NCI-H2196 (cell line): ENCODE data around the gene ATAD3C.
A peak's percentile ranks its signal among the peaks of the same experiment; 100 is the strongest.
"Not testable (repeated sequence)": the region's sequence is repeated elsewhere in the genome, so short reads cannot be mapped to it uniquely, and the experiment has no call there.

ENCODE experiments used
- DNase-seq: peaks from one replicate; lab custom pipeline; 2025; ENCODE audit not compliant: unreplicated experiment; lab: John Stamatoyannopoulos, UW

The ATAD3C gene

DNA sequence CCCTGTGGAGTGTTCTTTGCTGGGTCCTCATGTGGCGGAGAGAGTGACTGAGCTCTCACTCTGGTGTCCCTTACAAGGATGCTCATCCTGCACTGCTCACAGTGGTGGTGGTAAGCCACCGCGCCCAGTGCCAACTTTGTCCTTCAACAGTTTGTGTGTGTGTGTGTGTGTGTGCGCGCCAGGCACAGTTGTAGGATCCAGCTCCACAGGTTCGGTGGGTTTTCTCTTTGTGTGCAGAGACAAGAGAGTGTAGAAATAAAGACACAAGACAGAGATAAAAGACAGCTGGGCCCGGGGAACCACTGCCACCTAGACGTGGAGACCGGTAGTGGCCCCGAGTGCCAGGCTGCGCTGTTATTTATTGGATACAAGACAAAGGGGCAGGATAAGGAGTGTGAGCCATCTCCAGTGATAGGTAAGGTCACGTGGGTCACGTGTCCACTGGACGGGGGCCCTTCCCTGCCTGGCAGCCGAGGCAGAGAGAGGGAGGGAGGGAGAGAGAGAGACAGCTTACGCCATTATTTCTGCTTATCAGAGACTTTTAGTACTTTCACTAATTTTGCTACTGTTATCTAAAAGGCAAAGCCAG is 55.4 kb downstream of the ATAD3C start:
- peak; percentile 85 for DNase-seq

DNA sequence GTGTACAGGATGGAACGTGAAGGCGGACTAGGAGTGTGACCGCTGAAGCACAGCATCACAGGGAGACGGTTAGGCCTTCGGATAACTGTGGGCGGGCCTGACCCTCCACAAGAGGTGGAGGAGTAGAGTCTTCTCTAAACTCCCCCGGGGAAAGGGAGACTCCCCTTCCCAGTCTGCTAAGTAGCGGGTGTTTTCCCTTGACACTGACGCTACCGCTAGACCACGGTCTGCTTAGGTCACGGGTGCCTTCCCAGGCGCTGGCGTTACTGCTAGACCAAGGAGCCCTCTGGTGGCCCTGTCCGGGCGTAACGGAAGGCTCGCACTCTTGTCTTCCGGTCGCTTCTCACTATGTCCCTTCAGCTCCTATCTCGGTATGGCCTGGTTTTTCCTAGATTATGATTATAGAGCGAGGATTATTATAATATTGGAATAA is 55.9 kb downstream of the ATAD3C start:
- DNase-seq: peak; percentile 48

DNA sequence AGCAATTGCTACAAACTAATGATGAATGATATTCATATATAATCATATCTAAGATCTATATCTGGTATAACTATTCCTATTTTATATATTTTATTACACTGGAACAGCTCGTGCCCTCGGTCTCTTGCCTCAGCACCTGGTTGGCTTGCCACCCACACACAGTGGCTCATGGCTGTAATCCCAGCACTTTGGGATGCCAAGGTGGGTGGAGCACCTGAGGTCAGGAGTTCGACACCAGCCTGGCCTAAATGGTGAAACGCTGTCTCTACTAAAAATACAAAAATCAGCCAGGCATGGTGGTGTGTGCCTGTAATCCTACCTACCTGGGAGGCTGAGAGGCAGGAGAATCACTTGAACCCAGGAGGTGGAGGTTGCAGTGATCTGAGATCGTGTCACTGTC is 56.3 kb downstream of the ATAD3C start:
- peak; percentile 27 for DNase-seq

DNA sequence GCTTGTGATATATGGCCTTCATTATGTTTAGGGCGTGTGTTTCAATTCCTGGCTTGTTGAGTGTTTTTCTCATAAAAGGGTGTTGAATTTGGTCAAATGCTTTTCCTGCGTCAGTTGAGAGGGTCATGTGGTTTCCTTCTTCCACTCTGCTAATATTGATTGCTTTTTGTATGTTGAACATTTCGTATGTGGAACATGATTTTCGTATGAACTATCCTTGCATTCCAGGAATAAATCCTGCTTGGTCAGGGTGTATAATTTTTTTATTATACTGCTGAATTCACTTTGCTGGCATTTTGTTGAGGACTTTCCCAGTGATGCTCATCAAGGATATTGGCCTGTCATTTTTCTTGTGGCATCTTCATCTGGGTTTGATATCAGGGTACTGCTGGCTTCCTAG is 57.8 kb downstream of the ATAD3C start:
- no peak for DNase-seq

DNA sequence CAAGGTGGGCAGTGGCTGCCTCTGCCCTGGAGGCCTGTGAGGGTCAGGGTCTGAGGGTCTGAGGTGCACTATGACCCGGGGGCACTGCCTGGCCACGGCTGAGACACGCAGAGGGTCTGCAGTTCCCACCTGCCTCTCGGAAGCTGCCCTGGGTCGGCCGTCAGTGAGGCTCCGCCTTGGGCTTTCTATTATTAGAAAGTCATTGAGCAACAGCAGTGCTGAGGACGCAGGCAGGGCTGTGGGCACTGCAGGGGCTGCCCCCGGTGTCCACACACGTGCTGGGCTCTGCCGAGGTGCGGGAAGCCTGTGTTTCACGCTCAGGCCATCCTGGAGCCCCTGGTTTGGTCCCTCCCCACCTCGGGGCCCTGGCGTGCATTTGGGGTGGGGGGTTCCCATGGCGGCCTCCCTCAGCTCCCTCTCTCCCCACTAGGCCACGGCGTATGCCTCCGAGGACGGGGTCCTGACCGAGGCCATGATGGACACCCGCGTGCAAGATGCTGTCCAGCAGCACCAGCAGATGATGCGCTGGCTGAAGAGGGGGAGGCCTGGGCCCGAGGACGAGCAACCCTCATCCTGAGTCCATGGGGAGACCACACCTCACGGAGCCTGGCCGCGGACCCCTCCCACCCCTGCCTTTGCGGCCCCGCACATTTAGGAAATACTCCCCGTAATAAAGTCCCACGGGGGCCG is 59.4 kb downstream of the ATAD3C start:
- not testable (repeated sequence) for DNase-seq

DNA sequence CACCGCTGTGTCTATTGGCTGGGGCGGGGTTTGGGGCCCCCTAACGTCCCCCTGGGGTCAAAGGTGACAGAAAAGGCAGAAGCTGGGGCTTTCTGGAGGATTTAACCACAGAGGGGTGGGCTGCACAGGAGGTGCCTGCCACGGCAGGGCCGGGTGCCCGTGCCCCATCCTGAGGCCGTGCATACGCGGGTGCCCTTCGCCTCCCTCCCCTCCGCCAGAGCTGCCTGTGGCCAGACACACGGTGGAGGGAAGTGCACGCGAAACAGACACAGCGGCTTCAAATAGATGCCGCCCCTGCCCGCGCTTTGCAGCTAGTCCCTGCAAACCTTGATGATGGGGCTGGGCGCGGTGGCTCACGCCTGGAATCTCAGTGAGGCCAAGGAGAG is 60.0 kb downstream of the ATAD3C start:
- DNase-seq: not testable (repeated sequence)

DNA sequence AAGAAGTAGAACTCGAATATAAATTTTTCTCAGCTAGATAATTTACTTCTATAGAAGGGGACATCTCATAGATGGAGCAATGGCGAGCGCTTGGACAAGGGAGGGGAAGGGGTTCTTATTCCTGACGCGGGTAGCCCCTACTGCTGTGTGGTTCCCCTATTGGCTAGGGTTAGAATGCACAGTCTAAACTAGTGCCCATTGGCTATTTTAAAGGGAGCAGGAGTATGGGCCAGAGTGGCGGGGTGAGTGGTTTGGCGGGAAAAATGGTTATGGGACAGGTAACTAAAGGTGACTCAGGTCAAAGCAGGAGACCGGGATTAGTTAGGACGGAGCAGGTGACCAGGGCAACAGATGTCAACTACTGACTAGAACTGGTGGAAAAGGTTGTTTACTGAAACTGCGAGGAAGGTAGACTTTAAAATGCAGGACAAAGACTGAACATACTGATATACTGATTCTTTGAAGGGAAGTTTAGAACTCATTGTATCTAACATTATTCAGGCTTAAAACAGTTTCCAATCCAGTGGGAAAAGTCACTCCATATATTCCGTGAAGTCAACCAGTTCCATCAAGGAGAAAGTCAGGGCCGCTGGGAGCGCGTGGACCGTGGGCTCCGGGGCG is 61.5 kb downstream of the ATAD3C start:
- peak; percentile 29 for DNase-seq

DNA sequence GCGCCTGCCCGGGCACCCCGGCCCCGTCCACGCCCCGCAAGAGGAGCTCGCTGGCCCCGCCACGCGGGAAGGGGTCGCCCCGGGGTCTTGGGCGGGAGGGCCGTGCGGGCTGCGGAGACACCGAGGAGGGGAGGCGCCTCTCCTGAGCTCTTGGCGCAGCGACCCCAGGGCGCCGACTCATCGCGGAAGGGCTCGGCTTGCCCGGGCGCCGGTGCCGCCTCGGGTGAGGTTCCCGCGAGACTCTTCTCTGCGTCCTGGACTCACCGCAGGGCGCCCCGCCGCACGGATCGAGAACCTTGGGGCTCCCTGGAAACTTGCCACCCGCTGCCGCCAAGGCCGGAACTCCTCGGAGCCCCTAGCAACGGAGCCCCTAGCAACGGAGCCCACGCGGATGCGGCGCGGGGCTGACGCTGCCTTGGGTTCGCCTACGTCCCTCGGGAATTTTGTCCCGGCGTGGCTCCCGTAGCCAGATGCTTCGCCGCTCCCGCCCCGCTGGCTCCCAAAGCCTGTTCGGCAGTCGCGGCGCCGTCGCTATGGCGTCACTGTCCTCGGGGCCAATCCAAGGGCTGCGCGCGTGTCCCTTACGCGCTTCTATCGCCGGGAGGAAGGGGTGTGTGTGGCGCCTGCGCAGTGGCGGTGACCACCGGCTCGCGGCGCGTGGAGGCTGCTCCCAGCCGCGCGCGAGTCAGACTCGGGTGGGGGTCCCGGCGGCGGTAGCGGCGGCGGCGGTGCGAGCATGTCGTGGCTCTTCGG is 62.2 kb downstream of the ATAD3C start, which contains the start of gene ATAD3A:
Gene ATAD3A, plus strand, starts transcription at position 630 of the 753 bp plus-strand sequence. Its CDS starts 107 bp downstream, at position 737.
- peak; percentile 97 for DNase-seq

DNA sequence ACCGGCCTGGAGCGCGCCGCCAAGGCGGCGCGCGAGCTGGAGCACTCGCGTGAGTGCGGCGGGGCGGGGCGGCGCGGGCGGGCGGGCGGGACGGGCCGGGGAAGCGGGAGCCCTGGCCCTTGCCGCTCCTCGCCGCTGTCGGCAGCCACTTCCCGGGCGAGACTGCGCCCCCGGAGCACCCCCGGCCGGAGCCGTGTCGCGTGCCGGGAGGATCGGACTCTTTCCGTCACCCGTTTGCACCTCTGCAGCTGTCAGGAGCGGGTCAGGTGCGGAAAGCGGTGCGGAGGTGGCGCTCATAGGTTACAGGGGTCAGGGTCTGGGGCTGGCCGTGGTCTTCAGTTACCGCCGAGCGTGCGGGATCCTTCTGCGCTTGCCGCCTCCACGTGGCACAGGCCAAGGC is 62.9 kb downstream of the ATAD3C start:
- not testable (repeated sequence) for DNase-seq

DNA sequence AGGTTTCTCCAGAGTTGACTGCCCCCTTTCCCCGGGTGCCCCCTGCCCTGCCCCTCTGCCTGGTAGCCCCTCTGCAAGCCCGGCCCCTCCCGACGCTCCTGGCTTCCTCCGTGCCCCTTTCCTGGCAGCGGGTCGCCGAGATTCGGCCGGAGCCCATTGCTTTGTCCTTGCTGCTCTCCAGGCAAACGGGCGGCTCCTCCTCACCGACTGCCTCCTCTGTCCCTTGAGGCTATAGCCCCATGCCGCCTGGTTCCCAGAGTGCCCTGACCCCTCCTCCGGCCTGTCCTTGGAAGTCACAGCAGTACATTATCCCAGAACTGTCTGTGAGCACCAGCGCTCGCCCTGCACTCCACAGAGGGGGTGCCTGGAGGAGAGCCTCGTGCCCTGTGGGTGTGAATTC is 64.2 kb downstream of the ATAD3C start:
- not testable (repeated sequence) for DNase-seq

DNA sequence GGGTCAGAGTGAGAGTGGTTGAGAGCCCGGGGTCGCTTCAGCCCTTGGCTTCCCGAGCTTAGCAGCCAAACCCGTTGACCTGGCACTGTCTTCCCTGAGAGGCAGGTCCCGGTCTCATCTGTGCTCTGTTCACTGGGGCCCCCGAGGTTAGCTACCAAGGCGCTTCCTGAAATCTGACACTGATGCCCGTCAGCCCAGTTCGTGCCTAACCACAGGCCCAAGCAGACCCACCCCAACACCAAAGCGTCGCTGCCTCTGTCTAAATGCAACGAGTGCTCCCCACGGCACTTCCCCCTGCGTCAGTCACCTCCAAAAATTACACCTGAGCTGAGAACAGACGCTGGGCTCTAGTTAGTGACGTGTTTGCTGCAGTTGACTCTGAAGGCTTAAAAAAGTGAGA is 64.9 kb downstream of the ATAD3C start:
- DNase-seq: not testable (repeated sequence)

DNA sequence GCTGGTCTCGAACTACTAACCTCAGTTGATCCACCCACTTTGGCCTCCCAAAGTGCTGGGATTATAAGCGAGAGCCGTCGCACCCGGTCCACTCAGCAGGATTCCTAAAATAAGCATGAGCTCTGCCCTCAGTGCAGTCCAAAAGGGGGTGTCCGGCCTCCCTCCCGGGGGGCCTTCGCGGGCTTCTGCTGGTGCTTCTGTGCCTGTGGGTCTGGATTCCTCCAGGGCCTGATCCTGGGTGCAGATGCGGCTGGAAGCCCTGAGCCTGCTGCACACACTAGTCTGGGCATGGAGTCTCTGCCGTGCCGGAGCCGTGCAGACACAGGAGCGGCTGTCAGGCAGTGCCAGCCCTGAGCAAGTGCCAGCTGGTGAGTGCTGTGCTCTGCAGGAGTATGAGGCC is 67.4 kb downstream of the ATAD3C start:
- DNase-seq: not testable (repeated sequence)

DNA sequence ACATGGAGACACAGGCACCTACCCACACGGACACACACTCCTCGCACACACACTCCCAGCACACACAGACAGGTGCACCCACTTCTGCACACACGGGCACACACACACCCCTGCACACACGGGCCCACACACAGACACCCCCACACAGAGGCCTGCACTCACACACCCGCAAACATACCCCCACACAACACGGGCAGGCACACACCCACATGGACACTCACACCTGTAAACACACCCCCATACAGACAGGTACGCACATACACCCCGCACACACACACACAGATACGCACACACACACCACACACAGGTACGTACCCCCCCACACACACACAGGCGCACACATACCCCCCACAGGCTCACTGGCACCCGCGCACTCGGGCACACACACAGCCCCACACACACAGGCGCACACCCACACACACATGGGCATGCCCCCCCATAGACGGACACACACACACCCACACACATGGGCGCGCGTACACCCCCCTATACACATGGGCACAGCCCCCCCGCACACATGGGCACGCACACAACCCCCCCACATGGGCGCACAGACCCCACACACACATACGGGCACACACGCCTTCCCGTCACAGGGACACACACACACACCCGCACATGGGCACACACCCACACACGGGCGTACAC is 68.6 kb downstream of the ATAD3C start:
- DNase-seq: no peak

DNA sequence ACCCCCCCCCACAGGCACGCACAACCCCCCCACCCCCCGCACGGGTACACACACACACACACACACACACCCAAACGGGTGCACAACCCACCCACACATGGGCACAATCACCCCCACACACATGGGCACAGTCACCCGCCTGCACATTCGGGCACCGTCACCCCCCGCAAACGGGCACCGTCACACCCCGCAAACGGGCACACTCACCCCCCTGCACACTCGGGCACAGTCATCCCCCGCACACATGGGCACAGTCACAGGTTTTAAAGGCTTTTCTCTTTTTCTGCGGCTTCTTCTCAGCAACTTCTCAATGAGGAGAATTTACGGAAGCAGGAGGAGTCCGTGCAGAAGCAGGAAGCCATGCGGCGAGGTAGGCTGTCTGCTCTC is 69.1 kb downstream of the ATAD3C start:
- not testable (repeated sequence) for DNase-seq
